ENCODE results near the gene RBBP7. TPM values are rescaled to one million over a fixed set of nuclear protein-coding genes. Genes with fewer than 3 reads are reported as not detected.

RBBP7 gene
- total and polyA plus RNA-seq, 2 donors (not counting 1 experiment from before 2014, with no cell fraction given) = 149 to 174 TPM

- Histone ChIP-seq H3K9ac (ENCODE audit: insufficient read depth, low read length) (no peak overlapping the region), H3K79me2 (ENCODE audit: control insufficient read depth, insufficient read depth, low read length) (no peaks in the 10 kb centered on the region), H3K36me3 (ENCODE audit: control insufficient read depth, insufficient read depth, low read length) (peaks cover 12% of the 10 kb centered on the region), H3K27ac (ENCODE audit: insufficient read depth, low read length) (peak overlapping the region; percentile 61), H2AFZ (ENCODE audit: low read length) (no peak overlapping the region), H3K4me2 (ENCODE audit: extremely low read depth, insufficient read depth, low read length) (no peak overlapping the region), H4K20me1 (ENCODE audit: control insufficient read depth, extremely low read depth, insufficient read depth, low read length) (no peaks in the 10 kb centered on the region), H3K4me1 (ENCODE audit: control insufficient read depth, extremely low read depth, insufficient read depth, low read length) (peaks cover 10% of the 10 kb centered on the region), H3K27me3 (ENCODE audit: control insufficient read depth, insufficient read depth, low read length) (no peaks in the 10 kb centered on the region), H3K4me3 (replicated peaks in 1 of 4; ENCODE audit: control extremely low read depth in 1 of 4, insufficient read depth in 1 of 4, low read depth in 3 of 4, low read length in 4 of 4) (no peak overlapping the region), H3K9me3 (ENCODE audit: control insufficient read depth, insufficient read depth, low read depth, low read length) (no peaks in the 10 kb centered on the region)
- no peak for TF ChIP-seq EZH2 (IDR thresholded peaks at IDR 0.05; ENCODE audit: low read length, missing control alignments)
- TF ChIP-seq, protein P1, sequence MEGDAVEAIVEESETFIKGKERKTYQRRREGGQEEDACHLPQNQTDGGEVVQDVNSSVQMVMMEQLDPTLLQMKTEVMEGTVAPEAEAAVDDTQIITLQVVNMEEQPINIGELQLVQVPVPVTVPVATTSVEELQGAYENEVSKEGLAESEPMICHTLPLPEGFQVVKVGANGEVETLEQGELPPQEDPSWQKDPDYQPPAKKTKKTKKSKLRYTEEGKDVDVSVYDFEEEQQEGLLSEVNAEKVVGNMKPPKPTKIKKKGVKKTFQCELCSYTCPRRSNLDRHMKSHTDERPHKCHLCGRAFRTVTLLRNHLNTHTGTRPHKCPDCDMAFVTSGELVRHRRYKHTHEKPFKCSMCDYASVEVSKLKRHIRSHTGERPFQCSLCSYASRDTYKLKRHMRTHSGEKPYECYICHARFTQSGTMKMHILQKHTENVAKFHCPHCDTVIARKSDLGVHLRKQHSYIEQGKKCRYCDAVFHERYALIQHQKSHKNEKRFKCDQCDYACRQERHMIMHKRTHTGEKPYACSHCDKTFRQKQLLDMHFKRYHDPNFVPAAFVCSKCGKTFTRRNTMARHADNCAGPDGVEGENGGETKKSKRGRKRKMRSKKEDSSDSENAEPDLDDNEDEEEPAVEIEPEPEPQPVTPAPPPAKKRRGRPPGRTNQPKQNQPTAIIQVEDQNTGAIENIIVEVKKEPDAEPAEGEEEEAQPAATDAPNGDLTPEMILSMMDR (conservative IDR thresholded peaks at IDR 0.05 in 1 of 2, IDR thresholded peaks at IDR 0.05 in 1 of 2; ENCODE audit: low read depth in 1 of 2, low read length in 2 of 2) = no peak
- peak in 1 of 2 donors; percentile 39 for DNase-seq (ENCODE audit: low read depth in 2 of 2)
Observed at GRCh38 chrX:16839219-16839851, 30.8 kb downstream of the RBBP7 start.

DNA sequence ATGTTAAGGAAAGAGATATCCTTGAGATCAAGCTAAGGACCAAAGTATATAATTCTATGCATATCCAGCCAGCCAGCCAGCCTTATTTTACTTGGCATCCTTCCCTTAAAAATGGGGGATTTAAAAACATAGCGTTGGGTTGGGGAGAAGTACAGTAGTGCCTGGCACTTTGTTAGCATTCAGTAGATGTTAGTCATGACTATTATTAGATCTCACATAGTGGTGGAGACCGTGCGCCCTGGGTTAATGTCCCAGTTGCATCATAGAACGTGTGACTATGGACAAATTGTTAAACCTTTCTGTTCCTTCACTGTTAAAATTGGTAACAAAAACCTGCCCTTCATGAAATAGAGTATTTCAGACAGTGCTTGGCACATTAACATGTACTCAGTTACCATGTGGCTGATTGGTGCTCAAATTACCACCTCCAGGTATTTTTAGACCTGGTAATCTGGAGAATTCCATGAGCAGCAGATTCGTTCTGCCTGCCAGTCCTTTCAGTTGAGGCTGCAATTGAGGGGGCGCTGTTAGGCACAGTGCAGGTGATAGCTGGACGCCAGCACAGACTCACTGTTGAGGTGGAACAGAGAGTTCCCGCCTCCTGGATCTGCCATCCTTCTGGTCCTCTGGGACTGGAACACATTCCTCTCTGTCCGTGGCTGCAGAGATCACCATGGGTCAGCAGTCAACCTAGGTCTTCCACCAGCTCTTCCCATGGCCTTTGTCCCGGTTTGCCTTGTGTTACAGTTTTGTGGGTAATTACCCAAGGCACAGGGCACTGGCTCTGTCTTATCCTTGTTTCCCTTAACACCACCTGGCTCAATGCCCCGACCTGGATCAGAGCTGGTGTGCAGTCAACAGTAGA, 31.7 kb downstream of the RBBP7 start:
- Histone ChIP-seq H3K27ac (ENCODE audit: insufficient read depth, low read length) (peak overlapping the region; percentile 61), H4K20me1 (ENCODE audit: control insufficient read depth, extremely low read depth, insufficient read depth, low read length) (no peaks in the 10 kb centered on the region), H3K4me3 (replicated peaks in 1 of 4; ENCODE audit: control extremely low read depth in 1 of 4, insufficient read depth in 1 of 4, low read depth in 3 of 4, low read length in 4 of 4) (no peak overlapping the region), H3K27me3 (ENCODE audit: control insufficient read depth, insufficient read depth, low read length) (no peaks in the 10 kb centered on the region), H3K9ac (ENCODE audit: insufficient read depth, low read length) (no peak overlapping the region), H3K4me2 (ENCODE audit: extremely low read depth, insufficient read depth, low read length) (peak overlapping the region; percentile 3), H3K36me3 (ENCODE audit: control insufficient read depth, insufficient read depth, low read length) (peaks cover 10% of the 10 kb centered on the region), H3K9me3 (ENCODE audit: control insufficient read depth, insufficient read depth, low read depth, low read length) (no peaks in the 10 kb centered on the region), H3K4me1 (ENCODE audit: control insufficient read depth, extremely low read depth, insufficient read depth, low read length) (peaks cover 10% of the 10 kb centered on the region), H3K79me2 (ENCODE audit: control insufficient read depth, insufficient read depth, low read length) (no peaks in the 10 kb centered on the region), H2AFZ (ENCODE audit: low read length) (no peak overlapping the region)
- DNase-seq (ENCODE audit: low read depth in 2 of 2) = peak; percentile 86 to 87
- no peak for TF ChIP-seq EZH2 (IDR thresholded peaks at IDR 0.05; ENCODE audit: low read length, missing control alignments)
- TF ChIP-seq, protein P1 (conservative IDR thresholded peaks at IDR 0.05 in 1 of 2, IDR thresholded peaks at IDR 0.05 in 1 of 2; ENCODE audit: low read depth in 1 of 2, low read length in 2 of 2) = no peak

- peak; percentile 34 to 49 for DNase-seq (ENCODE audit: low read depth in 2 of 2)
- Histone ChIP-seq H3K4me3 (replicated peaks in 1 of 4; ENCODE audit: control extremely low read depth in 1 of 4, insufficient read depth in 1 of 4, low read depth in 3 of 4, low read length in 4 of 4) (no peak overlapping the region), H3K27me3 (ENCODE audit: control insufficient read depth, insufficient read depth, low read length) (no peaks in the 10 kb centered on the region), H2AFZ (ENCODE audit: low read length) (no peak overlapping the region), H3K9me3 (ENCODE audit: control insufficient read depth, insufficient read depth, low read depth, low read length) (no peaks in the 10 kb centered on the region), H3K36me3 (ENCODE audit: control insufficient read depth, insufficient read depth, low read length) (peaks cover 11% of the 10 kb centered on the region), H3K9ac (ENCODE audit: insufficient read depth, low read length) (no peak overlapping the region), H4K20me1 (ENCODE audit: control insufficient read depth, extremely low read depth, insufficient read depth, low read length) (no peaks in the 10 kb centered on the region), H3K4me2 (ENCODE audit: extremely low read depth, insufficient read depth, low read length) (no peak overlapping the region), H3K79me2 (ENCODE audit: control insufficient read depth, insufficient read depth, low read length) (no peaks in the 10 kb centered on the region), H3K4me1 (ENCODE audit: control insufficient read depth, extremely low read depth, insufficient read depth, low read length) (peaks cover 10% of the 10 kb centered on the region), H3K27ac (ENCODE audit: insufficient read depth, low read length) (no peak overlapping the region)
- TF ChIP-seq EZH2 (IDR thresholded peaks at IDR 0.05; ENCODE audit: low read length, missing control alignments) = no peak
- TF ChIP-seq, protein P1 (conservative IDR thresholded peaks at IDR 0.05 in 1 of 2, IDR thresholded peaks at IDR 0.05 in 1 of 2; ENCODE audit: low read depth in 1 of 2, low read length in 2 of 2) = peak; percentile 20 to 51
Observed at GRCh38 chrX:16836371-16836770, 33.8 kb downstream of the RBBP7 start.

All from fibroblast of lung (primary cell).